ENCODE data around the gene NCCRP1.

Gene NCCRP1

GRCh38 chr19:39248806-39249205 lies 52.0 kb downstream of the NCCRP1 start, which contains the start of gene IFNL4:
TSS of gene IFNL4 (minus strand) at chr19:39248856.
- no peak for DNase-seq

GRCh38 chr19:39251081-39251480 lies 54.3 kb downstream of the NCCRP1 start:
- no peak for DNase-seq
